CD4-positive, alpha-beta T cell treated with Interleukin-6 at 100 ng/mL for 8 hours (primary cell): ENCODE measurements around the gene NRSN1.

Experiments used
- DNase-seq: peaks from one replicate; pipeline ENCODE4 v3.0.0-alpha.2; 2020; ENCODE audit warnings: mixed read lengths, low spot score

NRSN1 gene, protein sequence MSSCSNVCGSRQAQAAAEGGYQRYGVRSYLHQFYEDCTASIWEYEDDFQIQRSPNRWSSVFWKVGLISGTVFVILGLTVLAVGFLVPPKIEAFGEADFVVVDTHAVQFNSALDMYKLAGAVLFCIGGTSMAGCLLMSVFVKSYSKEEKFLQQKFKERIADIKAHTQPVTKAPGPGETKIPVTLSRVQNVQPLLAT

DNA sequence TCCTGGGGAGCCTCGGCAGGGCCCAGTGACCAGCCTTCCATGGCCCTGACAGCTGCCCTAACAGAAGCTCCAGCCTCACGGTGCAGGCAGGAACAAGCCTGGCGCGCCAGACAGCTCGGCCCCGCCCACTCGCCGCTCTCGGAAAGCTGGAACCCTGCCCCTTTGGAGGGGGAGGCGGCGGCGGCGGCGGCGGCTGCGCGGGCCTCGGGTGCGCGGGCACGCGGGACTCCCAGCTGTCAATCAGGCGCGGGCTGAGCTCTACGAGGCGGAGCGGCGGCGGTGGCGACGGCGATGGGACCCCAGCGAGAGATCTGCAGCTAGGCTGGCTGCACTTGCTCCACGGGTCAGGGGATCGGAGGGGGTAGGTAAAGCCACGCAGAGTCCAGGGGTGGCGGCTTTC, at the start of gene NRSN1:
Gene NRSN1 (plus strand): TSS at position 236 of the 400 bp plus-strand sequence. CDS start 8,113 bp downstream, outside the sequence.
- DNase-seq = no peak

DNA sequence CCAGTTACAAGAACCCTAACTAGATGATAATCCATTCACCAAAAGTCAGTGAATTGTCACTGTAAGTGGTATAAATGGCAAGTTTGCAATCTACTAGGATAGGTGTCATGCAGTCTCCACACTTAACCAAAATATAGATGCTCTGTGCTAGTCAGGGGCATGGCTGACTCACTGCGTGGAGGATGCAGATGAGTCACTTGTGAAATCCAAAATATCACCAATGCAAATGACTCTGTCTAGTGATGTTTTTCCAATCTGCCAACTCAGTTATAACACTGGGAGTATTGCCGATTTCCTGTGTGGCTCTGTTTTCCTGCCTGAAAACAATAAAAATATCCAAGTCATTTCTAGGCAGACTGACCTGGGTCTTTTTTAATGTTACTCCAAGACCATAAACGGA, 47.8 kb upstream of the NRSN1 start:
- no peak for DNase-seq

DNA sequence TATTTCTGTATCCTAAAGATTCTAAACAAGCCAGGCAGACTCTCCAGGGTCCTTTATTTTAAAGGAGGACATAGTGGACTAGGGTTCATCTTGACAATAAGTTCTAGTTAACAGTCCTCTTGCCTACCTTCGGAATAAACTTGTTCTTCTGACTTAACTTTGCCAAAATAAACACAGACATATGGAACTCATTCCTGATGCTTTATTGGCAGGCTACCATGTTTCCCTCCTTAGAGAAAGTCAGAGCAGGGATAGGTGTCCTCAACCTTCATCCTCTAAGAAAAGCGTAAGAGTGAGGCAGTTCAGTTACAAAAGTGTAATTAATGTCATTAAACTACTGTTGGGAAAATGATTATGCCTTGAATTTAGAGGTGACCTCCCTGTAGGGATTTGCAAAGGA, 46.9 kb upstream of the NRSN1 start:
- DNase-seq = no peak

DNA sequence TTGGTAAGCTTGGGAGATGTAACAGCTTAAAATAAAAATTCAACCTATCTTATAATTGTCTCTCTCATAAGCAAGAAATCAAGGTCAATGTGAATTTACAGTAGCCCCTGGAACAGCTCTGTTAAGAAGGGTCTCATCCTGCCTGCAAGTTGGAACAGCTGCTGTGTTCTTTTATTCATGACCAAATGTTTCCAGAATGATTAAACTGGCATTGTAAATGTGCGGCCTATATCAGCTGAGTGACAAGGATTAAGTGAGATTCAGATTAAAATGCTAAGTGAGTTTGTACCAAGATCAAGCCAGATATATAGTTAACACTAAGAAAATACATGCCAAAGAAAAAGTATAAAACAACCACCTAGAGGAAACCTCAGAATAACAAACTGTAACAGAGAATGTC, 45.3 kb upstream of the NRSN1 start:
- no peak for DNase-seq

DNA sequence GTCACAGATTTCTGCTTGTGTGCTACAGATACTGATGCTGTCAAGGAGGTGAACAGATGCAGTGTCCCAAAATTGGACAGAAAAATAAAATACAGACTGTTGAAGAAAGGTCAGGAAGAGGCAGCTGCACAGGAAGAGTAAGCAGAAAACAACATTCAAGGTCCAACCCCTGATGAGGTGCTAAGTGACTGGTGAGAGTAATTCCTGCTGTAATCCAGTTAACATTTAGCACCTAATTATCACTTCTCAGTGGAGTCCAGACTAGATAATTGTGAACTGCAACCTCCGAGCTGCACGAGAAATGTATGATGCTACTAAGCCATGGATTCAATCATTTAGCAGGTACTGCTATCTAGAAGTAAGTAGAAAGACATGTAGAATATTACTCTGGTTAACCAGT, 36.3 kb upstream of the NRSN1 start:
- DNase-seq = no peak

DNA sequence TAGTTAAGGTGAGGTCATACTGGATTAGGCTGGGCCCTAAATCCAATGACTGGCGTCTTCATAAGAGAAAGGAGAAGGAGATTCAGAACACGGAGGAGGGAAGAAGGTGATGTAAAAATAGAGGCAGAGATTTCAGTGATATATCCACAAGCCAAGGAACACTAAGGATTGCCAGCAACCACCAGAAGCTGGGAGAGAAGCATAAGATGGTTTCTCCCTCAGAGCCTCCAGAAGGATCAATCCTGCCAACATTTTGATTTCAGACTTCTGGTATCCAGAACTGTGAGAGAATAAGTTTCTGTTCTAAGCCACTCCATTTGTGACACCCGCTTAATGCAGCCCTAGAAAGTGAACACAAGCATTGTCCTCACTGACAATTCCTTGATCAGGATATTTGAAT, 33.6 kb upstream of the NRSN1 start:
- DNase-seq = no peak

DNA sequence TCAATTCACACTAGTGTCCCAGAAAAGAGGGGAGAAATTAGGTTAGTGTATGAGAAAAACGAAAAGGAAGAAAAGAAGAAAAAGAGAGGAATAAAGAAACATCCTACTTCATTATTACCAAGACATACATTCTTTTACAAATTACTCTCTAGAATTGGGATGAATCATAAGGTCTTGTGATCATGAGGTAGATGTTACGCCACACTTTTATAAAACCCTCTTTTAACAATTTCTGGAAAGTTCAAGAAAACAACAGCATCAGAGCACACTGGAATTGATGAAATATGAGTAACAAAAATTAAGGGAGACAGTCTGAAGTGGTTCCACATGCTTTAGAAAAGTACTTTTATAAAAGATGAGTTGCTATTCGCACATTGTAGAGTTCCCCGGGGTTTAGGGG, 32.6 kb upstream of the NRSN1 start:
- DNase-seq = no peak

DNA sequence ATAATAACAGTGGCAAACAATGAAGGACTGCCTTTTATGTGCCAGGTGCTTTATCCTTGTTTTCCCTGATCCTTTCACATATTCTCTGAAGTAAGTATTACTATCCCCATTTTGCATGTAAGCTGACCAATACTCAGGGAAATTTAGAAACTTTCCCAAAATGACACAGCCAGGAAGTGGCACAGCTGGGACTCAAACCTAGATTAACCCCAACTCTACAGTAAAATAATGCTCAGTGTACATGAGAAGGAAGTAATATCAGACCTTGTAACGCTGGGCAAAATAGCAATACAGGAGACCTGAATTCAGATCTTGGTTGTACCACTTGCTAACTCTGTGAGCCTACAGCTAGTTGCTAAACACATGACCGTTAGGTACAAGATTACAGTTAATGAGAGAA, 26.8 kb upstream of the NRSN1 start:
- DNase-seq = no peak

DNA sequence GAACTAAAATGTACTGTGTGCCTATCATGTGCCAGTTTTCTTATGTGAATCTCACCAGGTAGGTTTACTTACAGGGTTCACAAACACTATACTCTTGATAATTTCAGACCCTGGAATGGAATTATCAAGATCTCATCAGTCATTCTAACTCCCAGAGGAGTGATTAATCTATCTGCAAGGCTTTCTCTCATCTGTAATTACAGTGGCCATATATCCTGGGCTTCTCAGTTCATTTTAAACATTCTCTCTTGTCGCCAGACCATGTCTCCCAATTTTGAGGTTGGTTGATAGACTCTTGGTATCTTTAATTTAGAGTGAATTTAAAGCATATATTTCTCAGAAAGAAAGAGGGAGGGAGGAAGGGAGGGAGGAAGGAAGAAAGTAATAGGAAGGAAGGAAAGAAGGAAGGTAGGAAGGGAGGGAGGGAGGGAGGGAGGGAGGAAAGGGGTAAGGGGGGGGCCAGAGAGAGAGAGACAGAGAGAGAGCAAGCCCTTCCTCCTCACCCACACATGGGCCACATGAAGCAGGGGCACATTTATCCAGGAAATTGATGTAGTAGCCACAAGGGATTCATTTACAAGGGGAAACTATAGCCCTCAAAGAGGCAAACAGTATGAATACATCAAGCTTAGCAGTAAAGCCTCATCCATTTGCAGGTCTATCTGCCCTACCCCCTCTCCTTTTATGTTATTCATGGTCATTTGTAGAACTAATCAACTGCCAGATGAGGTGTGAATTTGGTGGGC, 25.8 kb upstream of the NRSN1 start:
- DNase-seq = no peak

DNA sequence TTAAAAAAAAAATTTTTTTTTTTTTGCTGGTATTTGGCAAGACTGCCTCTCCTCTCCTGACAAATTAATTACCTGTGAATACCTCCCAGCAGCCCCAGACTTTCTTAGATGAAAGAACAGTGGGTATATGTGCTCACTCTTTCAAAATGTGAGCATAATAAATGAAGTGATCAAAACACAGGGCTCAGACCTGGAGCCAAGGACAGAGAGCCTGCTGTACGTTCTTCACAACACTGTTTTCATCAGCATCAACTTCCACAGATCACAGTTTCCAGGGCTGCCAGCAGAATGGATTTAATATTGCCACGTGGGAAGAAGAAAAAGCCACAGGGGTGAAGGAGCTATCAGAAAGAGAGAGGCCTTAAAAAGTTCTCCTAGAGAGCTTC, 25.3 kb upstream of the NRSN1 start:
- DNase-seq = no peak

DNA sequence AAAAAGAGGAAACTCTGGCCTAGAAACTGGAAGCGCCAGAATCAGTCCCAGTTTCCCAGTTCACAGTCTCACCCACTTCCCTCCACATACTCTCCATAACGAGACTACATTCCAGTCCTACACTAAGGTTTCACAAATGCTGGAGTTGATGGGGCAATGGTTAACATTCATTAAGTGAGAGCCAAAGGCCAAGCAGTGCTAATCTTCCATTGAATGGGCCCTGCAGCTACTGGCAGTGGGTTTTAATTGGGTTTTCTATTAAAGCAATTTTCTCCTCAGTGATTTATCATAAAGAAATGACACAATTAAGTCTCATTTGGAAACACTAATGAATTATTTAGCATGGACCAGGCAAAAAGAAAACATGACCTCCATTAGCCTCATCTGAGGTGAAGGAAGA, 20.8 kb upstream of the NRSN1 start:
- no peak for DNase-seq

DNA sequence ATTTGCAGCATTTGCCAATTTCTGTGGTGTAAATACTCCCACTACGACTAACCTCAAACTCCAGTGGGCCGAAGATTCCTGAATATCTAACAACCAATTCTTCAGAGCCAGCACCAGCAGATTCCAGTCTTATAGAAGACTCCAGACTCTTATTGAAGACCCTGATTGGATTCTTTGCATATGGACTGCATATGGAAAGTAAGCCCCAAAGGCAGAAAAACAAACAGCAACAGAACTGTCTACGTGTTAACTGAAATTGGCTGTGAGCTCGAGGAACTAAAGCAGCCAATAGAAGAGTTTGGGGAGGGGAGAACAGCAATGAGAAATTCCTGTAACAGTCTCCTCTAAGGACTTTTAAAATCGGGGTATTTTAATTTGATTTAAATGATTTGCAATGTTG, 19.7 kb upstream of the NRSN1 start:
- DNase-seq = no peak

DNA sequence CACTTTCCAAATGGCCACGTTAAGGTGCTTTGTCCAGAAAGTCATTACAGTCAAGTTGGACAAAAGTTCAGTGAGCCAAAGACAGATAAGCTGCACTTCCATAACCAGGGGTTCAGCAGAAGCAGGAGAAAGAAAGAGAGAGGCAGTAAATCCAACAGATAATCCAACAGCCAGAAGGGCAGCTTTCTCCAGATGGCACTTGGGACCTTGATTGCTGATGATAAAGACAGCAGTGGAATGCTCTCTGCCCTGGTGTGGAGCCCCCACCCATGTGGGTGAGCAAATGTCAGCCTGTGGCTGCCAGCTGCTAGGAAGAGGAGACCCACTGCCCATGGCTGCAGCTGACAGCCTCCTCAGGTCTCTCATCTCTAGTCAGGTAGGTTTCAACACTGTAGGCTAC, 18.7 kb upstream of the NRSN1 start:
- DNase-seq = no peak

DNA sequence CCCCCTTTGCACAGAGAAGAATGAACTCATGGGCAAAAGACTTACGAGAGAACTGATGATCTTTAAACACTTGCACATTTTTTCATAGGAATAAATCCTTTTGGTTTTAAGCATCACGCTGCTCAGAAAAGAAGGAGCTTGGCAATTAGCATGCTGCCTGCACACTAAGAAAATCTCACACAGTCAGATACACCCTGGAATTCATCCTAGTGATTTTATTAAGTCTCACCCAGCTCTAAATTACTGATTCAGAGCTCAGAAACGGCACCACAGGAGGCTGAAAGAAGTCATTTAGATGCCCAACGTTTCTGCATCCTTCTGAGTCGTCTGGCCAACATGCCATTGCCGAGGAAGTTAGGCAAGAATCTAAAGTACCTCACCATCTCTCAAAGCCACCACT, 18.0 kb upstream of the NRSN1 start:
- no peak for DNase-seq

DNA sequence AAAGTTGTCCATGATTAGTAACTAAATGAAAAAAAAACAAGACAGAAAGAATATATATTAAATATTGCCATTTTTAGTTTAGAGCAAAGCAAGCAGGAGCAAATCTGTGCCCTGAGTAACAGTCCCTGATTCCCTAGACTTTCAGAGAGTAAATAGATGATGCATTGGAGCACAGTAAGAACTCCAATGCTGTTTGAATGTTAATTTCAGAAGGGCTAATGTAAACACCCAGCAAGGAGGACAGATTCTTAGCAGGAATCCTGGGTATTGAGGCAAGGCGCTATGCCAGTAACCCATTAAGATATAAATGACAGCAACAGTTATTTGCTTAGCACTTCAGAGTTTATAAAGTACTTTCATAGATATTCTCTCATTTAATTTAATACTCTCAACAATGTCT, 15.6 kb upstream of the NRSN1 start:
- no peak for DNase-seq

DNA sequence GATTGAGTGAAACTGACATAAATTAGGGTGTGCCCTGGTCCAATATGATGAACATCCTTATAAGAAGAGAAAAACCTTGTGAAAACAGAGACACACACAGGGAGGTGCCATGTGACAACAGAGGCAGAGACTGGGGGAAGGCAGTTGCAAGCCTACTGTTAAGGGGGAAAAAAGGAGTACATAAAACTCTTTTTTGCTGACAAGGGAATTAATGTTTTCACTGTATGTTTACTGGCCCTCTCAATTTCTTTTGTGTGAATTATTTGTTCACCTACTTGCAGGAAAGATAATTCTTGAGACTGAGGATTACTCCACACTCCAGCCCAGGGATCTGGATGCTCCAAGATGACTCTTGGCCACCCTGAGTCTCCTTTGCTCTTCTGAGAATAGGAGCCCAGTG, 12.1 kb upstream of the NRSN1 start:
- no peak for DNase-seq

DNA sequence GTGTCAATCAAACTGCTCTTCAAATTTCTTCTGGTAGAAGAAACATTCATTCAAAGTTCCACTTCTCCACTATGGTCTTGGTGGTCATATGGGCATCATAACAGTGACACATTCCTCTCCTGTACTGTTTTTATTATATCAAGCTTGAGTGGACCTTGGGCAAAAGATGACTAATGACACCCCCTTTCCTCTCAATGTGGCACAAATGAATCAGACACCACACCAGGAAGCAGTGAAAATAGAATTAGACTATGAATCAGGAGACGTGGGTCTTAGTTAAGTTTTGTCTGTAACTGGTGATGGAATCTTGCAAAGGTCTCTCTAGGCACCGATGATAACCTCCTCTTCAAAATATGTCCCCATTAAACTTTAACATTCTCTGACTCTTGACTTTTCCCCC, 9.0 kb upstream of the NRSN1 start:
- DNase-seq = no peak

DNA sequence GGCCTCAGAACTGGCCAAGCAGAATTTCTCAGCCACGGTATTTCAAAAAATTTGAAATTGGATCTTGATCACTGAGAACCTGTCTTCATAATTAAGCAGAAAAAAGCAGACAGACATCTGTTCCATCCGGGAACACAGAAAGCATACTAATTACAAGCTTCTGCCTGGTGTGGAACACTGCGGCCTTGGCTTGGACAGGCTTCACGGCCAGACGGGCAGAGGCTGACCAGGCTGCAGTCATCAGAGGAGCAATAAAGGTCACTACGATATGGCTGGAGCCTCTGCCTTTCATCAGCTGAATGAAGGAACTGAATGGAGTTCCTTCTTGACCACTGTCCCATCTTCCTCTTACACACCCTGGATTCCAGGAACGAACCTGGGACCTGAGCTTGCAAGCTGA, 3.9 kb upstream of the NRSN1 start:
- DNase-seq = no peak

DNA sequence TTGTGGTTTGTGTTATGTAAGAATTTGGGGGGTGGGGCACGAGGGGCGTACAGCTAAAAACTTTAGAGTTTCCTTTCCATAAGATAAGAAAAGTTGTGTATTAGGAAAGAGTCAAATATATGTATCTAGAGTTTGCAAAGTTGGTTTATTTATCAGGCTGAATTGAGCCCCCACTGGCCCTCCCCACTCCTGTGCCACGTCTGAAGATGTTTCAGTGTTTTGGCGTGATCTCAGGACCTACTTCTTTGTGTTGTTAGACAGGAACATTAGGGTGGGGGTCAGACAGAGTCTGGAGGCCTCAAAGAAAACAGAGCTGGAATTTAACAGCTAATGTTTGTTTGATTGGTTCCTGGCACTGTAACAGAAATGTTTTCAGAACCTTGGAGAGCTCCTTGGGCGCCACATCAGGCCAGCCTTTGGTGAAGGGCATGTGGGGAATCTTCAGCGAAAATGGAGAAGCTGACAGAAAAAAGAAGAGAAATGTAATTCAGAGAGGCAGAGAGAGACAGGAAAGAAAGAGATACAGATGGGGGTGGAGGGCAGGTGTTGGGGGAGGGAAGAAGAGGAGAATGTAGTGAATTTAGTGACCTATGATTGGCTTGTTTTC, 674 bp downstream of the NRSN1 start:
- no peak for DNase-seq

DNA sequence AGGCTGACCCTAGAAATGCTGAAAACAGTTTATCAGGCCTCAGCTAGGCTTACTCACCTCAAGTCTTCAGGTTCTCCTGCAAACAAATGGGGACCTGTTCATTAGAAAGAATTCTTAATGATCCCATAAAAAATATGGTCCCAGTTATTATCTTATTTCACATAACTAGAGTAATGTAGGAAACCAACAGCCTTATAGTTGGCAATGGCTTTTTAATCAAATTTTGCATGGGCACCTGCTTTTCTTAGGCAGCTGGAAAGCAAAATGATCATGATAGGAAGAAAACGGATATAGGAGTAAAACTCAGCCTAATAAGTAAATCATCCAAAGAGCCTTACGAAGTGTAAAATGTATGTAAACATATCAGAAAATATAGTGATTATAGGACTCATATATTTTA, 1.3 kb downstream of the NRSN1 start:
- no peak for DNase-seq

DNA sequence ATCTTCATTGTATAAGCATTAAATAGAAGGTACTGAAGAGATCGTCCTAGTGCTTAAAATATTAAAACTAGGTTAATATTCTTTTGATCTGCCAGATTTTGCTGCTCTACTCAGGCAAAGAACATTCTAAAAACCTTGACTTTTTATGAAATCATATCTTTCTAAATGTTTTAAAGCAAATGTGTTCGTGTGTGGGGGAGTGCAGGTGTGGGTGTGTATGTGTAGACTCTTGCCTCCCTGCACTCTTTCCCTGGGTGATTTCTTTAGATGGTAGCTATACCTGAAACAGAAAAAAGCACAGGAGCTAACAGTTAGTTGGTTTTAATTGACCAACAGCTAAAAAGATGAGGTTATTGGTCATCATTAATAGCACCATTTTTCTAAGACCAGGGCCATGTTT, 5.7 kb downstream of the NRSN1 start:
- no peak for DNase-seq

DNA sequence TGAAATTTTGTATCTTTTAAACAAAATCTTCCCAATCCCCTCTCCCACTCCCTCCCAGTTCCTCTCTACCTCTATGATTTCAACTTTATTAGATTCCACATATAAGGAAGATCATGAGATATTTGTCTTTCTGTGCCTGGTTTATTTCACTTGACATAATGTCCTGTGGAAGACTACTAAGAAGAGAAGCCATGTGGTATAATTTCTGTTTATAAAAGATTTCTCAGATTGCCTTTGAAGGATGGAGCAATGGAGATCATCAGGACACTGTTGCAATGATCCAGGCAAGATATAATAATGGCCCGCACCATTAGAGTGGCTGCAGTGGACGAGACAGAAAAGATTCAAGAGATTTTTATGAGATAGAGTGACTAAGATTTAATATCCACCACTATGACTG, 13.1 kb downstream of the NRSN1 start:
- no peak for DNase-seq

DNA sequence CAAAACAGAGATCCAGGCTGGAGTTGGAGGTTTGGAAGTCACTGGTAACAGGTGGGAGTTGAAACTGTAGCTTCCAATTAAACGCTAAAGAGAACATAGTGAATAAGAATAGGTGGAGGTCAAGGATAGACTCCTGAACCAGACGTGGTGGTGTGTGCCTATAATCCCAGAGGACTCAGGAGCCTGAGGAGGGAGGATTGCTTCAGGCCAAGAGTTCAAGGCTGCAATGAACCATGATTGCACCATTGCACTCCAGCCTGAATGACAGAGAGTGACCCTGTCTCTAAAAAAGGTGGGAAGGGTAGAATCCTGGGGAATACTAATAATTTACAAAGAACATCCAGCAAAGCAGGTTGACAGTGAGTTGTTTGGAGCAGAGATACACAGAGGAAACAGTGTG, 13.6 kb downstream of the NRSN1 start:
- no peak for DNase-seq

DNA sequence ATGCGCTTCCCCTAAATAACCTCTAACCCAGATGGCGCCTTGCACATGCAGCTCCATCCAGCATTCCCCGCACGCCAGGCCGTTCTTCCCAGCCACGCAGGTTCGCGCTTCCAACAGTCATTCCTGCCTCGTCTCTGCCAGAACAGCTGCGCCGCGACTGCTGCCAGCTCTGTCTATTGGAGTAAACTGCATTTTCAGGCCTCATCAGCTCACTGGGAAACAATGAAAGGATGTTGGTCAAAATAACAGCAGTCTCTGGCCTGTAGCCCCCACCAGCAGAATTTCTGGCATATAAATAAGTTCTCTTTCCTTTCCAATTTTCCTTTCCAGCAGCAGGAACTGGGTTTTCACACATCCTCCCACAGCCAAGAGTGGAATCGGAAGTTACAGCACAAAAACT, 14.6 kb downstream of the NRSN1 start:
- no peak for DNase-seq
